Uterus (tissue), 2 donors: ENCODE data around the gene CWC27.

Experiments used
- CTCF ChIP-seq, 4 experiments: fragments of 200-600 bp in 2 of 4; fragments of 450-650 bp in 2 of 4; sonication (generic) in 2 of 4; IDR thresholded peaks; one replicate each; pipeline ENCODE4 v1.5.1; 2016 to 2019; ENCODE audit warnings: antibody characterized with exemption in 4 of 4, mild to moderate bottlenecking in 2 of 4, moderate library complexity in 1 of 4
- POLR2A ChIP-seq, 2 donors: fragments of 450-650 bp; IDR thresholded peaks; one replicate each; pipeline ENCODE4 v1.6.1; 2016; ENCODE audit warnings: antibody characterized with exemption in 2 of 2, mild to moderate bottlenecking in 1 of 2, moderate library complexity in 1 of 2

GRCh38 chr5:64789457-64789856 lies 20.7 kb downstream of the CWC27 start:
- TF ChIP-seq CTCF (IDR thresholded peaks at IDR 0.05) (no peak), POLR2A (IDR thresholded peaks at IDR 0.05) (no peak)
